Stimulated activated CD8-positive, alpha-beta memory T cell treated with anti-CD3 and anti-CD28 coated beads, Interleukin-12 subunit alpha, Interleukin-12 subunit beta, amount 100 ng/mL, for 1 hour (primary cell): Measurements from ENCODE around the gene XAGE3.
"Not testable (repeated sequence)": the region's sequence is repeated elsewhere in the genome, so short reads cannot be mapped to it uniquely, and the experiment has no call there.

ENCODE experiments used
- DNase-seq: peaks from one replicate; pipeline ENCODE4 v3.0.0-alpha.2; 2020; ENCODE audit warnings: low read depth

XAGE3 gene, protein sequence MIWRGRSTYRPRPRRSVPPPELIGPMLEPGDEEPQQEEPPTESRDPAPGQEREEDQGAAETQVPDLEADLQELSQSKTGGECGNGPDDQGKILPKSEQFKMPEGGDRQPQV

DNA sequence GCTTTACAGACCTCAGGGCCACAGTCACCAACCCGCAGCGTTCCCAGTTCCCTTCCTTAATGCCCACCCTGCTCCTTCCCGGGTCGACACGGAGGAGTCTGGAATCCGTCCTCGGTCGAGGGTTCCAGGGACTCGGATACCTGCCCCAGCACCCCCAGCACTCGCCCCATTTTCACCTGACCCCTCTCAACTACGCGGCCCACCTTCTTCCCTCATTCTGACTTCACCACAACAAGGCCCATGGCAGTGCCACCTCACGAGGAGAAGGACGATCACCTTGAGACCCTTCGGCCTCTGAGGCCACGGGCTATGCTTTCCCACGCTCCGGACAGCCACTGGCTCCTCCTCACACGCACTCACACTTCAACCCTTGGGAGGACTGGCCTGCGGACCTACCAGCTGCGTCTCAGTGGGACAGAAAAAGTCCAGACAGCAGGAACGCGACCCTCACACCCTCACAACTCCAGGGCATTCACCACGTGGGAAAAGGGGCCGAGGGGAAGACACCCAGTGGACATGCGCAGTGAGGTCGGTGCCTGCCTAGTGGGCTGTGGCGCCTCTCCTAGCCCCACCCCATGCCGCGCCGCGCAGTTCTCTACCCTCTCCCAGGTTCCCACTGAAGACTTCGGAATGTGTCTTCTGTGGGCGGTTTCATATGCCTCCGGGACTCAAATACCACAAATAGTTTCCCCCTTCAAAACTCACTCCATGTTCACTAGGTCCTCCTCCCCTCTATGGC lies at the start of gene XAGE3:
Gene XAGE3, minus strand, starts transcription at position 474 of the 739 bp plus-strand sequence. CDS start 950 bp downstream, outside the sequence.
- DNase-seq, result no peak

DNA sequence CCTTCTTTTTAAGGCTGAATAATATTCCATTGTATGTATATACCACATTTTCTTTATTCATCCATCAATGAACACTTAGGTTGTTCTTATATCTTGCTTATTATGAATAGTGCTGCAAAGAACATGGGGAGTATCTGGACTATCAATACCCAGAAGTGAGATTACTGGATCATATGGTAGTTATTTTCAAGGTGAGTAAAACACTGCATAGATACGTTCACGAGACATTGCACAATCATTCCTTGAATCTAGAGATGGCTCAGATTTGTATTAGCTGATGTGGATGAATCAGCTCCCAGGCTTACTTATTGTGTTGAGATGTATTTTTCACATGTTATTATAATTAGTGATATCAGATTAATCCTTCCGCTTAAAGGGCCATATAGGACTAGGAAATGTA lies 46.8 kb upstream of the XAGE3 start:
- DNase-seq, result not testable (repeated sequence)

DNA sequence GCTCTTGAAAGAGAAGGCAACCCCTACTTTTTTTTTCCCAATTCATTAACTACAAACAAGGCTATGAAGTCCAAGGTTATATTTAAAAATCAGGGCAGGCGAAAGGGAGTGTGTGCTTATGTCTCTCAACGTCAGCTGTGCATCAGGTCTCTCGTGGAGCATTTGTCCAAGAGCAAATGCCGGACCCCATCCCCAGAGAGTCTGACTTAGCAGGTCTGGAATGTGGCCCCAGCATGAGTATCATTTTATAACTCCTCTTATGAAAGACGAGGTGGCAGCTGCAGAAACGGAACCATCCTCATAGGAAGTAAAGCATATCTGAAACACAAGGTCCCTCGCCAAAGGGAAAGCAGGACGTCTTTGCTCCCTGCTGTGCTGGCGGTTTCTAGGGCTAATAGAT lies 45.8 kb upstream of the XAGE3 start:
- not testable (repeated sequence) for DNase-seq

DNA sequence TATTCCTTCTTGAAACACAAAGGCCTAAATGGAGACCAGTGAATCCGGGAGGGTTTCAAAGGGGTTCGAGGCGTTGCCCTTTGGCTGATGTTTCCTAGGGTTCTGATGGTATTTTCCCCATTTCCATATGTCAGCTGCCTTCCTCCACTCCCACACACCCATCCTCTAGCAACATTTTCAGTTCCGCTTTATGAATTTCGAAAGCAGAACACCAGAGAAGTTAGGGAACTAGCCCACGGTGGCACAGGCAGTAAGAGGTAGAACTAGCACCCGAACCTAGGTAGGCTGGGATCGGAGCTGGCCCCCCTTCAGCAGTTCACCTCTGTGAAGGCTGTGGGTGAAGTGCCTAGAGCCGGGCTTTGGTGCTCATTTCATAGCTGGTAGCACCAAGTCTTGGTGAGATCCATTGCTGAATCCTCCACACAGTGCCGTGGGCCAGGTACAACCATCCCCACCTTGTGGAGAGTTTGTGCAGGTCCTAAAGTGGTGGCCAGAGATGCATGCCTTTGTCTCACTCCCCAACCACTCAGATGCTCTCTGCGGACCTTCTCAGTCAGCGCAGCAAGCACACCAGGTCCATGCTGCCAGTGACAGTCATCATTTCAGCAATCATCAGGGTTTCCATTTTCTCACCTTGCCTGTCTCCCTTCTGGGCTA lies 41.6 kb upstream of the XAGE3 start:
- not testable (repeated sequence) for DNase-seq

DNA sequence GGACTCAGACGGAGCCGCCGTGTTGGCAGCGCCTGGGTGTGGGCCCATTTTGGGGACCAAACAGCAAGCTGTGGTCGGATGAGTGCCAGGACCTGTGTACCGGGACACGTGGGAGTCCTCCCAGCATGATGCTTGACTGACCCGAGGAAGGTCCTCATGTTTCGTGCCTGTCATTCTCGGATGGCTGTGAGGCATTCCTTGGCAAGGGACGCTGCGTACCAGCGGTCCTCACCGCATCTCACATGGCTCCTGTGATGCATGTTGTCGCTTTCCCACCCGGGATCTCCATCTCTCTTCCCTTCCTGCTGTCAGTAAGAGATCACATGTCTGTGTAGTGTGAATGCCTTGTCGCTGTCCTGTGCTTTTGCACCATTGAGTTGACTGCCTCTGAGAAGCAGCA lies 40.0 kb upstream of the XAGE3 start:
- DNase-seq, result not testable (repeated sequence)

DNA sequence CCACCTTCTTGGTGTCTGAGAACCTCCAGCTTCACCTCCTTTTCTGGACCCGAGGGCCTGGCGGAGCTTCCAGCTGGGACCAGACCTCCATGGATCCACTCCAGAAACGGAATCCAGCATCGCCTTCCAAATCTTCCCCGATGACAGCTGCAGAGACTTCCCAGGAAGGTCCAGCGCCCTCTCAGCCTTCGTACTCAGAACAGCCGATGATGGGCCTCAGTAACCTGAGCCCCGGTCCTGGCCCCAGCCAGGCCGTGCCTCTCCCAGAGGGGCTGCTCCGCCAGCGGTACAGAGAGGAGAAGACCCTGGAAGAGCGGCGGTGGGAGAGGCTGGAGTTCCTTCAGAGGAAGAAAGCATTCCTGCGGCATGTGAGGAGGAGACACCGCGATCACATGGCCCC lies 39.3 kb upstream of the XAGE3 start:
- not testable (repeated sequence) for DNase-seq

DNA sequence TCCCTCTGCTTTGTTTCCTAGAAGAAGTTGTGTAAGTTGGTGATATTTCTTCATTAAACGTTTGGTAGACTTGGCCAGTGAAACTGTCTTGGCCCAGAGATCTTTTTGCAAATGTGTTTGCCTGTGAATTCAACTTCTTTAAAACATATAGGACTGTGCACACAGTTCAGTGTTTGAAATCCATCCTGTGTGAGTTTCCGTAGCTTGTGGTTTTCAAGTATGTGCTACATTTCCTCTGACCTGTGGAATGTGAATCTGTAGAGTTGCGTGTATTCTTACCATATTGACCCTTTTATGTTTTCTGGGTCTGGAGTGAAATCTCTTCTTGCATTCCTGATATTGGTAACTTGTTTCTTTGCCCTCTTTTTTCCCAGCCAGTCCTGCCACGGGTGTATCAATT lies 38.2 kb upstream of the XAGE3 start:
- DNase-seq, result not testable (repeated sequence)

DNA sequence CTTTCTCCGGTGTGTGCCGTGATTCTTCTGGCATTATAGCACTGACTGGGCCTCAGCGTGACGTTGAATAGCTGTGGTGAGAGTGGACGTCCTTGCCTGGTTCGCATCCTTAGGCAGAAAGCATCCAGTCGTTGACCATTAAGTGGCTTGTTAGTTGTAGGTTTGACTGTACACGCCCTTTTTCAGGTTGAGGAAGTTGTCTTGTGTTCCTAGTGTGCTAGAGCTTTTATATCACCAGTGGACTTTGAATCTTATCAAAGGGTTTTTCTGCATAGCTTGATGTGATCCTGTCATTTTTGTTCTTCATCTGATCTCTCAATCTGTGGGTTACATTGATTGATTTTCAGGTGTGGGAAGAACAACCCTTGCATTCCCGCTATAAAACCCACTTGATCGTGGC lies 37.6 kb upstream of the XAGE3 start:
- DNase-seq, result not testable (repeated sequence)

DNA sequence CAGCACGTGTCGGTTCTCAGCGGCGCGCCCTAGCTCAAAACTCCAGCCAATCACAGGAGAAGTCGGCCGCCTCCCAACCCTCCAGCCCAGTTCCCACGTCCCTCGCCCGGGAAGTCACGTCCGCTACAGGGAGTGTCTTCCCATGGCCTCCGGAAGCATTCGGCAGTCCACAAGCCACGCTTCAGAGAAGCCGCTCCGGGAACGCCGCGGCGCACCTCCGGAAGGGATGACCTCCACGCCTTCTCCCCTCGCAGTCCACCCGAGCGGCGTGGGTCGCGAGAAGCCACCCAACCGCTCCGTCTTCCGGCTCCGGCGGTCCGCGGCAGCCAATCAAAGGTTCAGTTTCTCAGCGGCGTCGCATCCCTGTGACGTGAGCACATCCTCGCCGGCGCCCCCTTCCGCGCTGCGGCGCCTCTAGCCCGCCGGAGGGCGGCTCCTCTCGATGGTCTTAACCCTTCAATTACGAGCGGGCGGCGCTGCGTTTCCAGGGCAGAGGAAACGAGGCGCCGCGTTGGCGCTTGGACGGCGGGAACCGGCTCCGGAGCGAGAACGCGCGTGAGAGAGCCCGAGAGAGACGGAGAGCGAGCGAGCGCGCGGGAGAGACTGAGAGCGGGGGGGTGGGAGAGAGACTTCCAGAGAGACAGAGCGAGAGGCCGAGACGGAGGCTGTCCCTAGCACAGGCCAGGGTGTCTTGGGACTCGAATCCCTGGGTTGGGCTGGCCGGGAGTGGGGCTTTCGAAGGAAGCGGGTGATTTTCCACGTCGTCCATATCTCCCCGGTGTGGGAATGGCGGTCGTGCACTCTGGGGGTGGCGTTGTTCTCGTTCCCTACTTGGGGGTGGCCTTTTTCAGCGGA lies 29.2 kb upstream of the XAGE3 start, which contains the start of gene FAM156B:
Gene FAM156B, plus strand, starts transcription at position 476 of the 855 bp plus-strand sequence. CDS start 9,896 bp downstream, outside the sequence.
- DNase-seq, result not testable (repeated sequence)

DNA sequence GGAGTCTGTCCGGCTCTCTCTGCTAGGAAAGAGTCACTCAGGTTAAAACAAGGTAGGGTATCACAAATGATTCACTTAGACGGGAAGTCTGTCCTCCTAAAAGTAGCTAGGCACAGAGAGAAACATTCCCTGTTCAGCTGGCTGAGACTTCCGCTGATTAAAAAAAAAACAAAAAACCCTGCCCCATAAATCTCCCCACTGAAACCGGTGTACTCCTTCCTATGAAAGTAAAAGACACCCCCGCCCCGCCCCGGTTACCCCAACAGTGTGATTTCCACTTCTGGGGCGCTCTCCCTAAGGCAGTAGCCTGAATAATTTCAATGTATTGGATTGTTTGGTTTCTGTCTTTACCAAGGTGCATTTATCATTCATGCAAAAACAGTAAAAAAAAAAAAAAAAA lies 28.6 kb upstream of the XAGE3 start:
- not testable (repeated sequence) for DNase-seq

DNA sequence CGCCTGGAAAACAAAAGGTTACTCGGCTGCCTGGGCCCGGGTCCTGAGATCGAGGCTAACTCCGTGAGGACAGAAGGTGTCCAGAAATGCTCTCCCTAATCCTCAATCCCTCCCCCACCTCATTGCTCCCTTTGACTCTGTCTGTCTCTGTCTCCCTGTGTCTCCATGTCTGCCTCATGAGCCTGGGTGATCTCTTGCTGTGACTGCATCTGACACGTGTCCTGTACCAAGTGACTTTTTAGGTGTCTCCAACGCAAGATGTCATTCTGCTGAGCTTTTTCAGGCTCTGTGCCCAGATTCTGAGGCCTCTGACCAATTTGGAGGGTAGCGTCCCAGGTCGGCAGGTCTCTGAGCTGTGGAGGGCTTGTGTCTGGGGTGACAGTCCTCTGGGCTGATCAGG lies 20.2 kb upstream of the XAGE3 start:
- not testable (repeated sequence) for DNase-seq

DNA sequence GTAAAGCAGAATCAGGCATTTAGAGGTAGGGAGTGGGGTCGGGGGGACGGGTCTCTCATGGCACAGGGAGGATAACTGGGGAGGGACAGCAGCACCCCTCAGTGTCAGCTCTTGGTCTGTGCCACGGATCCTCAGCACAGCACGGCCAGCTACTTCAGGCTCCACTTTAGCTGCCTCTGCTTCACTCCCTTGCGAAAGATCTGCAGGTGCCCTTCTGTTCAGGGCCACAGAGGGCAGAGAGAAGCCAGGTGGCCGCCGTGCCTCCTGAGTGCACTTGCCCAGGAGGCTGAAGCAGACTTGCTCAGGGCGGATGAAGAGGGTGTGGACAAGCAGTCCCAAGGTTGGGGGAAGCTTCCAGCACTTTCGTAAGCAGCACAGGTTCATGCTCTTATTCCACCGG lies 19.6 kb upstream of the XAGE3 start:
- not testable (repeated sequence) for DNase-seq

DNA sequence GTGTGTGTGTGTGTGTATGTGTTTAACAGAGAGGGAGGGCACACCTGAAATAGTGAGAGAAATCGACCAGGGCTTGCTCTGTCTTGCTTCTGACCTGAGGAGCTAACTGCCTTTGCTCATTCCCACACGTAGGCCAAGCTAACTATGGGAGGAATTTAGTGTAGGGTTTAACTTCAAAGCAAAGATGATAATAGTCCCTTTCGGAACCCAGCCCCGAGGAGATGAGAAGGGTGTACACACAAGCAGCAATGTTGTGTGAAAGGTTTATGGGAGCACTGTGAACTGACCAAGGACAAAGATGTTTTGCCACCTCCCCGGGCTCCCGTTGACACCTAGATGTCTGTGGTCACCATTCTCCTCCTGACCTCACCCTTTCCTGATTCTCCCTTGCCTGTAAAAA lies 8.5 kb upstream of the XAGE3 start:
- DNase-seq, result not testable (repeated sequence)

DNA sequence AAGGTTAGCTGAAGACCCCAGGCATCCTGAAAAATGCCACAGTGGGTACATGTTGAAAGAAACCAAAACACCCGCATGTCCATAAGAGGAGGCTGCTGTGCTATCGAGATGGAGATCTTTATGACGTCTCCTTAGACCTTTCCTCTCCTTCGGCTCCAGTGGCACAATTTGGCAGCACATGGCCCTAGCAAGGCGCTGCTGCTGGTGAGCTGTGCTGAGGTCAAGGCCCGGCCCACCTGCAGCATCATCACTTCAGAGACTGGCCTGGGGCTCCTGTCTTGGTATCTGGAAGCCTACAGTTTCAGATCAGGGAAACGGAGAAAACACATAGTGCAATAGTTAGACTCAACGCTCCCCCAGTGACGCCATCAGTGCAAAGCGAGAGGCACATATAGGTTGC lies 7.6 kb upstream of the XAGE3 start:
- DNase-seq, result not testable (repeated sequence)

DNA sequence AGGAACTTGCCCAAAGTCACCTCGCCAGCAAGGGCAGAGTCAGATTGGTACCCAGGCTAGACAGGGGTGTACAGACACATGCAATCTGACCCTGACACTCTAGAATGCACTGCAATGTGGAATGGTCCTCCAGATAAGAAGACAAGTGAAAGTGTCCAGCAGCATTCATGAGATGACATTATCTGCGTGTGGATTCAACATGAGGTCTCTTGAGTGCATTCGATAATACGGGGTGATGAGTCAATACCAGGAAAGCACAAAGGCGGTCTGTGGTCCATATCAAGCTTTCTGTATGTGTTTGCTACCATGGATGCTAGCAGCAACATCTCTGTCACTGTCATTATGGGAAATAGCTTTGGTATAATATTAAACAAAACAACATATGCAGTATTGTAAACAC lies 6.8 kb upstream of the XAGE3 start:
- no peak for DNase-seq

DNA sequence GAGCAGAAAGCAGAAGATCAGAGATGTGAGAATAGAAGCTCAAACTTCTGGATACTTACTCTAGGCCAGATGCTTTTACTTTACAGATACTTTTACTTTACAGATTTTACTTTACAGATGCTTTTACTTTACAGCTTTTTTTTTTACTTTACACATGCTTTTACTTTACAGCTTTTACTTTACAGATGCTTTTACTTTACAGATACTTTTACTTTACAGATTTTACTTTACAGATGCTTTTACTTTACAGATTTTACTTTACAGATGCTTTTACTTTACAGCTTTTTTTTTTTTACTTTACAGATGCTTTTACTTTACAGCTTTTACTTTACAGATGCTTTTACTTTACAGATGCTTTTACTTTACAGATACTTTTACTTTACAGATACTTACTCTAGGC lies 5.9 kb upstream of the XAGE3 start:
- DNase-seq, result not testable (repeated sequence)

DNA sequence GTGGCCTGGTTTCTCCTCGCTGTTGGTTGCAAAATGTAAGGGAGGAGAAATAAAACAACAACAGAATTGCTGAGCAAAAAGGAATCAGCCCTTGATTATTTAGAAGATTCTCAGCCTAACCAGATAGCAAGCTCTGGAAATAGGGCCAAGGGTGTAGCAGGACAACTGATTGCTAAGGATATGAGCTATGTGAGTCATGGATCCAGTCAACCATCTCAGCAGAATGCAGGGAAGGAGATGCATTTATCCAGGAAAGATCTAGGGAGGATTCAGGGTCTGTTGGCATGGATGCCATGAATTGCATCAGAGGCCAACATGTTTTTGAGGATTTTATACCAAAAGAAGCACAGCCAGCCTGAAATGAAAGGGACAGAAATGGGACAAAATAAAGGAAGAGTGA lies 2.2 kb upstream of the XAGE3 start:
- no peak for DNase-seq

DNA sequence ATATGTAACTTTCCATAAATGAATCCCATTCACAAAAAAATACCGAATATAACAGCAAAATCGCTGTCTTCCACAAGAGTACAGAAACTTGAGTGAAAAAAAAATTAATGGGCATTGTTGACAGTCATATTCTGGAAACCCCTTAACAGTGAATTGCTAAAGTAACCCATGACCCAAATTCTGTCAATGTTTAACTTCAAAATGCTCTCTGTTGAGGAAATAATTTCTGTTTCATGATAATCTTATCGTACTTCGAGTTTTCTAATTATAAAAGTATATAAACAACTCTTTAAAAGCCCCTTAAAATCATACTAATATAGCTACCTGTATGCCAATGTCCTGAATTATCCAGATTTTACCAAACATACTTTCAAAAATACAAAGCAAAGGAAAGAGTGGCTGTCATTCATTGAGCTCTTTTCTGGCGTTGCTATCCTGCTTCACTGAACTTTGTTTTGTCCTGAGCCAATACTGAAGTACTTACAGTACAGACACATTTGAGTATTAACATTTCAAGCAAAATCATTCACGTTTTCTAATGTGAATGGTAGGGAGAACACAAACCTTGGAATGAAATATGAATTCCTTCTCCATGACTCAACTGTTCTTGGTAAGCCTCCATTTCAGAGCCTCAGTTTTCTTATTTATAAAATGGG lies 2.4 kb downstream of the XAGE3 start:
- DNase-seq, result no peak

DNA sequence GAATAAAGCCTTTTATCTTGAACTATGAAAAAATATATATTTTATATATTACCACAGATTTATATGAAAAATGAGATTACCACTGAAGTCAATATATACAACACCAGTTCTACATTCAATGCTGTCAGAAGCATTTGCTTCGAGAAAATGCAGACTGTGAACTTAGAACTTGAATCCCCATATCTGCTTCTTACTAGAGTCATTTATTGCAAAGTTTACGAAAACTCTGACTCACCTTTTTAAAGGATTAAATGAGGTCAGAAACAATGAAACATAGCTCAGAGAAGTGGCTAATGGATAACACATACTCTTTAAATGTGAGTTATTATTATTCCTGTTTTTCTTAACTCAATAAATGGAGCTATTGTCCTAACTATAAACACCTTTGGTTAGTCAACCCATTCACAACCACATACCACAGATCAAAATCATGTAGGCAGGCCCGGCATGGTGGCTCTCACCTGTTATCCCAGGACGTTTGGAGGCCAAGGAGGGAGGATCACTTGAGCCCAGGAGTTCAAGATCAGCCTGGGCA lies 10.8 kb downstream of the XAGE3 start:
- not testable (repeated sequence) for DNase-seq

DNA sequence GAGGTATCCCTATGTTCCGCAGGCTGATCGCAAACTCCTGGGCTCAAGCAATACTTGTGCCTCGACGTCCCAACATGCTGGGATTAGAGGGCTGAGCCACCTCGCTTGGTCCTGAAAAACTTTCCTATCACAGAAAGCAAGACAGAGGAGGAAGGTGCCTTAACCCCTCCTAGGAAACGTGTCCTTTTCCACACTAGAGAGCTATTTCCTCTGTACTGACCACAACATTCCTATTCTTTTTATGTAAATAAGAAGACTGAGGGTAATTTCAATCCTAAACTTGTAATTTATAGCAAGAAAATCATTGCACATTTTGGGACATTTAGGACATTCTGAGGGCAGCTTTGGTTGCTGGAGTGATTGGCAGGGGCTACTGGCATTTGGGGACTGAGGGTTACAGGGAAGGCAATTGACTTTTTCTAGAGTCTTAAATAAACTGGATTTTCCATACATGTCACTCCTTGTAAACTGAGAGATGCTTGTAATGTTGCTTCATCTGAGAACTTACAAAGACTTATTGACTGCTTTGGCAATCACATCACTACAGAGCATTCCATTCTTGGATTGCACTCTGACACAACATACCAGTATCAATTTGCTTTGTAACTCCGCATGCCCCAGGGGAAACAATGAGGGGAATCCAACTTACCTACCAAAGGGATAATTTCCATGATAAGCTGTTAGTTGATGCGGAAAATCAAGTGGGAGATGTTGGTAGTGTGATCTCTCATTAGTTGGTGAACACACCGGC lies 15.6 kb downstream of the XAGE3 start:
- DNase-seq, result no peak

DNA sequence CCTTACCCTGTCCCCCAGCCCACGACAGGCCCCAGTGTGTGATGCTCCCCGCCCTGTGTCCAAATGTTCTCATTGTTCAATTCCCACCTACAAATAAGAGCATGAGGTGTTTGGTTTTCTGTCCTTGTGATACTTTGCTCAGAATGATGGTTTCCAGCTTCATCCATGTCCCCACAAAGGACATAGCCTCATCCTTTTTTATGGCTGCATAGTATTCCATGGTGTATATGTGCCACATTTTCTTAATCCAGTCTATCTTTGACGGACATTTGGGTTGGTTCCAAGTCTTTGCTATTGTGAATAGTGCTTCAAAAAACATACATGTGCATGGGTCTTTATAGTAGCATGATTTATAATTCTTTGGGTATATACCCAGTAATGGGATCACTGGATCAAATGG lies 24.3 kb downstream of the XAGE3 start:
- not testable (repeated sequence) for DNase-seq
